Measurements from ENCODE around the gene ARL6IP4.

GRCh38 chr12:122959566-122960192 is 20.8 kb upstream of the ARL6IP4 start:
- TF ChIP-seq SMC3 (IDR thresholded peaks at IDR 0.05) (no peak), JUNB (IDR thresholded peaks at IDR 0.05) (no peak), CTCF (IDR thresholded peaks at IDR 0.05) (no peak), ESRRA (IDR thresholded peaks at IDR 0.05; ENCODE audit: borderline replicate concordance, low read length) (no peak), POLR2AphosphoS2 (conservative IDR thresholded peaks at IDR 0.05; ENCODE audit: low read length) (no peak), POLR2A (IDR thresholded peaks at IDR 0.05; ENCODE audit: low read length) (no peak)

Data from A549 (cell line).